GM19452 (cell line): Measurements from ENCODE around the gene VMAC.
A peak's percentile ranks its signal among the peaks of the same experiment; 100 is the strongest.

ENCODE experiments used
- ATAC-seq: cut with Tn5 transposase; IDR thresholded peaks from one replicate; pipeline ENCODE4 v1.9.1; 2021; ENCODE audit not compliant: unreplicated experiment

The VMAC gene

DNA sequence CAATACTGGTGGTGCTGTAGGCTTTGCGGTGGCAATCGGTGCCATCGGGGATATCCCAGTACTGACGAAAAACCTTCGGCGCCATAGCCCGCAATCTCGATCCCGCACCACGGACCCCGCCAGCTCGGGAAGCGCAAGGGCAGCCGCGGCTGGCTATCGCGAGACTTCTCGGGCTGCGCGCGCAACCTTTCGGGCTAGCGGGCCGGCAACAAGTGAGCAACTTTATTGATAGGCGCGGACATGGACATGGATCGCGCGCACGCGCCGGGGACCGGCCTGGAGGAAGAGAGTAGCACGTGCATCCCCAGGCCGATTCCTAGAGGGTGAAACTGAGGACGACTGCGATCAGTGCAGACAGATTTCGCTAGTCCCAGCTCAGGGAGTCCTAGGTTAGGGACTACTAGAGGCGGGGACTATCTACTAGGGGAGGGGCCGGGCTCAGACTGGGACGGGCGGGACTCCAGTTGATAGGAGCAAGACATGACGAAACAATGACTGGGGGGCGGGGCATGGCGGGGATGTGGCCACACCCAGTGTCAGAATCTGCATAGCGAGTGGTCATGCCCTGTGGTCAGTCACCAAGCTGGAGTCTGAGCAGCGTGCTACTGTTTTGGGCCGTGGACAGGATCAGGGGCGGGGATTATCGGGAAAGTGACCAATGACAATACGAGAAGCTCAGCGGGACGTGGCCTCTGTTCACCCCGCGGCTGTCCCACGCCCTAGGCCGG lies 884 bp upstream of the VMAC start, which contains the start of gene NDUFA11:
TSS of gene NDUFA11 (minus strand) at position 167 of the 728 bp plus-strand sequence. CDS start at position 85, 82 bp downstream.
- ATAC-seq: peak; percentile 32

DNA sequence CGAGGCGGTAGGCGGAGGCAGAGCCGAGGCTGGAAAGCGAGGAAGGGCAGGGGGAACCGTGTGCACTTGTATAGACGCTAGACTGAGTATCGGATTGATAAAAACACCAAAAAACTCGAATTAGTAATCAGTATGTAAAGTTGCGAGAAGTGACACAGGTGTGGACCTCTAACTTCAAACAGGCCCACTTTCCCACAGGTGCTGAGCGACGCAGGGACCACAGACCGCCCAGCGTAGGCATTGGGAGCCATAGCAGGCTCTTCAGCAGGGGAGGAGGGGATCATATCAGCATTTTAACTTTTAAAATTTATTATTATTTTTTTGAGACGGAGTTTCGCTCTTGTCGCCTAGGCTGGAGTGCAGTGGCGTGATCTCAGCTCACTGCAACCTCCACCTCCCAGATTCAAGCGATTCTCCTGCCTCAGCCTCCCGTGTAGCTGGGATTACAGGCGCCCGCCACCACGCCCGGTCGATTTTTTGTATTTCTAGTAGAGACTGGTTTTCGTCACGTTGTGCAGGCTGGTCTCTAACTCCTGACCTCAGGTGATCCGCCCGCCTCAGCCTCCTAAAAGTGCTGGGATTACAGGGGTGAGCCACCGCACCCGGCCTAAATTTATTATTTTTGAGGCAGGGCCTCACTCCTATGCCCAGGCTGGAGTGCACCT lies 574 bp downstream of the VMAC start:
- ATAC-seq: no peak

DNA sequence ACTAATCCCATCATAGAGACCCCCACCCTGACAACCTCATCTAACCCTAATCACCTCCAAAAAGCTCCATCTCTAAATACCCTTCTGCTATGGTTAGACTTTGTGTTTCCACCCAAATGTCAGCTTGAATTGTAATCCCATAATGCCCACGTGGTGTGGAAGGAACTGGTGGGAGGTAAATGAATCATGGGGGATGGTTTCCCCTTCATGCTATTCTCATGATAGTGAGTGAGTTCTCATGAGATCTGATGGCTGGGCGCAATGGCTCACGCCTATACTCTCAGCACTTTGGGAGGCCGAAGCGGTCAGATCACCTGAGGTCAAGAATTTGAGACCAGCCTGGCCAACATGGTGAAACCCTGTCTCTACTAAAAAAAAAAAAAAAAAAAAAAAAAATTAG lies 2.6 kb downstream of the VMAC start:
- ATAC-seq: no peak

DNA sequence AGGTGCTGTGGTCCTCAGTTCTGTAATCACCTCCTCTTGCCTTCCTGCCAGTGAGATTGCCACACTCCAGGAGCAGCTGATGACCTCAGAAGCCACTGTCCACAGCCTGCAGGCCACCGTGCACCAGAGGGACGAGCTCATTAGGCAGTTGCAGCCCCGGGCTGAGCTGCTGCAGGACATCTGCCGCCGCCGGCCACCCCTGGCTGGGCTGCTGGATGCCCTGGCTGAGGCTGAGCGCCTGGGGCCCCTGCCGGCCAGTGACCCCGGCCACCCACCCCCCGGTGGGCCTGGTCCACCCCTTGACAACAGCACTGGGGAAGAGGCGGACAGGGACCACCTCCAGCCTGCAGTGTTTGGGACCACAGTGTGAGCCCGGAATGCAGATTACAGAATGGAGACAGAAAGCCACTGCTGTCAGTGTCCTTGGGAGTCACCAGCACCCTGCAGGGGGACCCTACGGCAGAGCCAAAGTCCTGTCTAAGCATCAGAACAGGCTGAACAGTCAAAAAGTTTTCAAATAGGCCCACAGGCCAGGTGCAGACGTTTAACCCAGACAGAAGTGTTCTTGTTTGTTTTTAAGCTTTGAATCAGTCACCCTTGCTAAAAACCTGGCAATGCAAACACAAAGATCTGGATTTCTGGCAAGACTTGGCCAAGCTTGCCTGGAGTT lies 4.2 kb downstream of the VMAC start:
- no peak for ATAC-seq

DNA sequence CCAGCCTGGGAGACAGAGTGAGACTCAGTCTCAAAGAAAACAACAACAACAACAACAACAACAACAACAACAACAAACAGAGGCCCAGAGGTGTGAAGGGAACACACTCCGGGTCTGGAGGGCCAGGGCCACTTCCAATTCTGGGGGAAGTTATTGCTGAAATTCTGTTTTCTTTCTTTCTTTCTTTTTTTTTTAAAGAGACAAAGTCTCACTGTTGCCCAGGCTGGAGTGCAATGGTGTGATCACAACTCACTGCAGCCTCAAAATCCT lies 5.9 kb downstream of the VMAC start:
- no peak for ATAC-seq

DNA sequence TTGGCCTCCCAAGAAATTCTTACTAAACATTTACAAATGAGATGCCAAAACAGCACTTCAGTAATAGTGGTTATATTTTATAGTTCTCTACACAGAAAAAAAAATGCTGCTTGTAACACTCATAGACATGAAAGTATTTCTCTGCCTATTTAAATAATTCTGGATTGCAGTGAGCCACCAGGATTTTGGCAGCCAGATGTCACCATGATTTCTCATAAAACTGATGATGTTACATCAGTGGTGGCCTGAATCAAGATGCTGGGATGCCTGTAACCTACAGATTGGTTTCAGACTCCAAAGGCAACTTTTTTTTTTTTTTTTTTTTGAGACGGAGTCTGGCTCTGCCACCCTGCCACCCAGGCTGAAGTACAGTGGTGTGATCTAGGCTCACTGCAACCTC lies 6.7 kb downstream of the VMAC start:
- no peak for ATAC-seq

DNA sequence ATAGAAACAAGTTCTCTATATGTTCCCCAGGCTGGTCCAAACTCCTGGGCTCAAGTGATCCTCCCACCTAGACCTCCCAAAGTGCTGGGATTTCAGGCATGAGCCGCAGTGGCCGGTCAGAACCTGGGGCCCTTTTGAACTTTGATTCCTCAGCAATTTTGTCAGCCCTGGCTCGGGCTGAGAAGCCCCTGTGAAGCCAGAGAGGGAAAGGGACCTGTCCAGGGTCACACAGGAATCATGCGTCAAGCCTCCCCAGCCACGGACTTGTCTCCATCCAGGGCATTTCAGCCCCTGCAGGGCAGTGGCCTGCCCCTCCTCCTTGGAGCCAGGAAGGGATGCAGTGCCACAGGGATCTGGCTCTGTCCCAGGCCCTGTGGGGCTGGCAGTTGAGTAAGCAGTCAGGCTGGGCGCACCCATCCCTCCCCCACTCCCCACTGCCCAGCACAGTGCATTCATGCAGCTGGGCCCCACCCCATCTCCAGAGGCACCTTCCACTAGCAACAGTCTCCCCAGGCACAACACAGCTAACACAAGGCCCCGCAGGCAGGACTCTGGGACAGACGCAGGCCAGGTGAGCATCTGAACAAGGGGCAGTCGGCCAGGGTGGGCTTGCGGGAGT lies 9.2 kb downstream of the VMAC start, which contains the start of gene CAPS:
TSS of gene CAPS (plus strand) at position 516 of the 619 bp plus-strand sequence. CDS start 153 bp downstream, outside the sequence.
- no peak for ATAC-seq

DNA sequence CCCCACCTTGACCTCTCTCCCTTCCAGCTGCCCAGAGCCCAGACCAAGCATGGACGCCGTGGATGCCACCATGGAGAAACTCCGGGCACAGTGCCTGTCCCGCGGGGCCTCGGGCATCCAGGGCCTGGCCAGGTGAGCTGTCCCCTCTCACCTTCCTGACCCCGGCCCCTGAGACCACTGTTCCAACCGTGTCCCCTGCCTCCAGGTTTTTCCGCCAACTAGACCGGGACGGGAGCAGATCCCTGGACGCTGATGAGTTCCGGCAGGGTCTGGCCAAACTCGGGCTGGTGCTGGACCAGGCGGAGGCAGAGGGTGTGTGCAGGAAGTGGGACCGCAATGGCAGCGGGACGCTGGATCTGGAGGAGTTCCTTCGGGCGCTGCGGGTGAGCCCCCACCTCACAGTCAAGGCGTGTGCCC lies 9.7 kb downstream of the VMAC start:
- ATAC-seq: no peak

DNA sequence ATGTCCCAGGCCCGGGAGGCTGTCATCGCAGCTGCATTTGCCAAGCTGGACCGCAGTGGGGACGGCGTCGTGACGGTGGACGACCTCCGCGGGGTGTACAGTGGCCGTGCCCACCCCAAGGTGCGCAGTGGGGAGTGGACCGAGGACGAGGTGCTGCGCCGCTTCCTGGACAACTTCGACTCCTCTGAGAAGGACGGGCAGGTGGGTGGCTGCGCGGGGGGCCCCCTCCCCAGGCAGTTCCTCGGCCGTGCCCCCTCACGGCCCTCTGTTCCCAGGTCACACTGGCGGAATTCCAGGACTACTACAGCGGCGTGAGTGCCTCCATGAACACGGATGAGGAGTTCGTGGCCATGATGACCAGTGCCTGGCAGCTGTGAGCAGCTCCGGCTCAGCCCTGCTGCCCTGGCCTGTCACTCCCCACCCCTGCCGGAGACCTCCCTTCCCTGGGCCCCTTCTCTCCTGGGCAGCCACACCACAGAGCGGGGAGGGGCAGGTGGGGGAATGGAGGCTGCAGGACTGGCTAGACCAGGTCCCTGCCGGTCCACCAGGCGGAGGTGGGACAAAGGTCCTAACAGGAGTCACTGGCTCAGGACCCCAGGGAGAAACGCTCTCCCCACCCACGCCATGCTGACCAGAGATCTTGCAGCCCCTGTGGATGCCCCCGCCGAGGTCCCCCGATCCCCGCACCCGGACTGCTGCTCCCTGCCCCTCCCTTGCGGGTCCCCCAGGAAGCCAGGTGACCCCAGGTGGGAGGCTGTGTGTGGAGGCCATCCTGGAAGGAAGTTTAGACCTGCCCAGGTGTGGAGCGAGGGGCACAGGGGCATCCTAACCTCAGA lies 10.5 kb downstream of the VMAC start:
- ATAC-seq: no peak

DNA sequence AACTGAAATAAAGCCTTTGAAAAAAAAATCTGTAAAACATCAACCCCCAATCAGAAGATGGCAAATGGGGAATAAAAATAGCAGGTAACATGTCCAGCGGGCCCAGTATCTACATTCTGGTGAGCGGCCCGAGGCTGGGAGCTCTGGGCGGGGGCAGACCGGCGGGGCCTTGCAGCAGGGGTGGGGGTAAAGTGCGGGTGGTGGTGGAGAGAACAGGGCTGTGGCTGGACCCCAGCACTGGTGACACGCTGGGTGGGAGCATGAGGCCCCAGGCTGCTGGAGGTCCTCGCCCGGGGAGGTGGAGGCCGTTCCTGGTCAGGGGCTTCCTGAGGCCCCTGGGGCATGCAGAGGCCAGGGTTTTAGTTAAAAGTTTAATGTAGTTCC lies 11.1 kb downstream of the VMAC start:
- no peak for ATAC-seq

DNA sequence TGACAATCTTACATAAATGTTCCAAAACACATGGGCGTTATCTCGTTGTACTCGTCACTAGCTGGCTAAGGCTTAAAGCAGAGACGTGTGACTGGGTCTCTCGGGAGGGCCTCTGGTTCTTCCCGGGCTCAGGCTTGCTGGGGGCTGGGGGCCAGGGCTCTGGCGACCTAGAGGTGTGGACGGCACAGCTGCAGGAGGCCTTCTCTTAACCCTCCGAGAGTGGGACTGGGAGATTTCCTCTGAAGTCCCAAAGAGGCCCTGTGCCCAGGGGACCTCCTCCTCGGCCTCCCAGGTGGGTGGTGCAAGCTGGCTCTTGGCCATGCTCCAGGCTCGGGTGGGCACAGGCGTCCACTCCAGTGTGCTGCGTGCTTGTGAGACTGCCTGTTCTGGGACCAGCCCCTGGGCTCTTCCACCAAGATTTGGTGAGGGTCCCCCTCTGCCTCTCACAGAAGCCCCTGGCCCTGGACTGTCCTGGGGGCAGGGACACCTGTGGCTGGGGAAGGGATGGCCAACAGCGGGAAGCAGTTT lies 11.6 kb downstream of the VMAC start:
- ATAC-seq: no peak

DNA sequence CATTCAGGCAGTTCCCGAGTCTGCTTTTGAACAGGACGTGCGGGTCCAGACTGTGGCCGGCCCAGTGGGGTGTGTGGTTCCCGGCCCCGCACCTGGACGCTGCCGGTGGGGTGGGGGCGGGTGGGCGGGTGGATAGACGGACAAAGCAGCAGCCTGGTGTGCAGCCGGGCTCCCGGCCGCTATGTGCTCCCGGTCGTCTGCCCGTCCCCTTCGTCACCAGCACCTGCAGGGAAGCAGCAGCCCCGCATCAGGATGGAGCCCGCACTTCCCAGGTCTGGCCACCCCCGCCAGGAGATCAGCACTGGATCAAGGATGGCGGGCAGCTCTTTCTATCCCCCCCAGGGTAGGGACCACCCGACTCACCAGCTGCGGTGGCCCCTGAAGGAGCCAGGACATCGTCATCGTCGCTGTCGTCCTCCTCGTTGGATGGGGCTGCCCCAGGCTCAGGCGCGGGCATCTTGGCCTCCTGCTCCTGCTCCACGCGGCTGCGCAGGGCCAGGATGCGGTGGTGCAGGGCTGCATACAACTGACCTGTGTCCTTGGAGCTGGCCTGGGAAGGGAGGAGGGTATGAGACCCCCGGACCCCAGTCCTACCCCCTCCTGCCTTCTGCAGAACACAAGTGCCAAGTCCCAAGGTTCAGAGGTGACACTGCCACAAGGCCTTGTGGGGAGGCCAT lies 12.9 kb downstream of the VMAC start:
- ATAC-seq: no peak

DNA sequence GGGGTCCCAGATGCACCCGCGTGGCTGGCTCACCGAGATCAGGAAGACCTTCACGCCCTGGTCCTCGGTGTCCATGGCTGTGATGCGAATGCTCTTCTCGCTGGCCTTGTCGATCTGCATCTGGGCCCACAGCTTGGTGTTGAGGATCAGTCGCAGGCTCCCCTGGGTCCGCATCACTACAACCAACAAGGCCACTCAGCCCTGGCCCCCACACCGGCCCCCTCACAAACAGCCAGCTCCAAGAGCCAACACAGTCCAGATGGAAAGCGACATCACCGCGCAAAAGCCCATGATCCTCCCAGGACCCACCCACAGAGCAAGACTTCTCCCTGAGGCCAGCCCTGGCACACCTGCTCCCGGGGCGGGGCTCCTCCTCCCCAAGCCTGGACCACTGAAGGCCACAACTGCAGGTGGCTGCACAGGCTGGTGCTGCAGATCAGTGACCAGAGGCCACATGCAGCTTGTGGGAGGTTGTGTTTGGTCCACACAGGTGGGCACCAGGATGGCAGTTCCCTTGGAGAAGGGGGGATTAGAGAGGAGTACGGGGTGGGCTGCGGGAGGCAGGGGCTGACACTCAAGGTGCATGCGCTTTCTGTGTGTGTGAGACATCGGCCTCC lies 13.9 kb downstream of the VMAC start:
- no peak for ATAC-seq

DNA sequence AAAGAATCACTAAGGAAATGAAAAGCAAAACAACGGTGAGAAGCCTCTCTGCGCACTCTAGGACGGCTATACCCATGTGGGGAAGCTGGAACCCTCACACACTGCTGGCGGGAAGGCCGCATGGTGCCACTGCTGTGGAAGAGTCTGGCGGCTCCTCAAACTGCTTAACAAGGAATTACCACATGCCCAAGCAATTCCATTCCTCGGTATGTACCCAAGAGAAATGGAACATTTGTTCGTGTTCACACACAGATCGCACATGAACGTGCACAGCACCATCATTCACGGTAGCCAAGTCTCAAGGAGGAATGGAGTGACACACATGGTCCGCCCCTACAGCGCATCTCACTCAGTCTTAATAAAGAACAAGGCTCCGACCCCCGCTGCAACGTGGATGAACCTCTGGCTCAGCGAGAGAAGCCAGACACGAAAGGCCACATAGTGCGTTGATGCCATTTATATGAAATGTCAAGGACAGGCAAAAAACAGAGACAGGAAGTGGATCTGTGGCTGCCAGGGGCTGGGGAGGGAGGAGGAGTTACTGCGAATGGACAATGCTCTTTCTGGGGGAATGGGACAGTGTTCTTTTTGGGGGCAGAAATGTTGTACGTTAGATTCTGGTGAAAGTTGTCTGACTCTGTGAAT lies 17.0 kb downstream of the VMAC start:
- ATAC-seq: no peak

DNA sequence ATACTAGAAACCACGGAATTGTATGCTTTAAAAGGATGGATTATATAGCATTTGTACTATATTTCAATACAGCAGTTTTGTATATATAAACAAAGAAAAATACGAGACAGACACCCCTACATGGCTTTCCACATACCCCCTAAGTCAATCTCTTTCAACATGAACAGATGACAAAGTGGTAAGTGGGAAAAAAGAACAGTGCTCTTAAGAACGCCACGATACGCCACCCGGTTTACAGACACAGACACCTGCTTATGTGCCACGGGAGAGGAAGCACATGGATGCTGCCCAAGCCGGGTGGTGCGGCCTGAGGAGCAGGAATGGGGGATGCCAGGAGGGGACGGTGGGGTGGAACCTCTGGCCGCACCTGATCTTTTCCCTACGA lies 17.5 kb downstream of the VMAC start:
- no peak for ATAC-seq

DNA sequence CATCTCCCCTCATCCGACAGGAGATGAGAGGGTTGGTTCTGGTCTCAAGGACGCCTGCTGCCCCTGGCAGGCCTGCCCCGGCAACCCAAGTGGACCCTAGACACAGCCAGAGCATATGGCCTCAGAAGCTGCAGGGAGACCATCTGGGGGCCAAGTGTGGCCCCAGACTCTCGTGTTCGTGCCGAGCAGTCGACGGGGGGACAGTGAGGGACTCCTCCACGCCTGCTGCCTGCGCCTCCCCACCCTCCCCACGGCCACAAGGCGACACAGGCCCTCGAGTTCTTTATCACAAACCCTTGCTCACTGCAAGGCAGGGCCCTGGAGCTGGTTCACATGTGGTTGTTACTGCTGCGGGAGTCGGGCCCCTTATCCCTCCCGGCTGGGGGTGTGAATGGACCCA lies 18.7 kb downstream of the VMAC start:
- no peak for ATAC-seq

DNA sequence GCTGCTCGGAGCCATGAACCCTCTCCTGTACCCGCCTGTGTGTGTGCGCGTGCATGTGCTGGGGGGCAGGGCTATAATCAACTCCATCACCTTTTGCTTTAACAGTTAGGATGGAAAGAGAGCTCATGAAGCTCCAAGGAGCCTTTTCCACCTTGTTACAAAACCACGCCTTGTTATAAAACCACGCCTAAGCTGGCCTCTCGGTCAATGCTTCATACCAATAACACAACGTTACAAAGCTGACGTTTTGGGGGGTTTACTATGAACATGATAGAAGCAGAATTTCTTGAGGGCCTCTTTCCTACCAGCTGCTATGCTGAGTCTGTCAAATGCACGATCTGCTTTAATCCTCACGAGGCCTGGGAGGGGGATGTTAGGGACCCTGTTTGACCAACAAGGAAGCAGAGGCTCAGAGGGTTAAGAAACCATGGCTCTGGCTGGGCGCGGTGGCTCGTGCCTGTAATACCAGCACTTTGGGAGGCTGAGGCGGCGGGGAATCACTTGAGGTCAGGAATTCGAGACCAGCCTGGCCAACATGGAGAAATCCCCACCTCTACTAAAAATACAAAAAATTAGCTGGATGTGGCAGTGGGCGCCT lies 21.3 kb downstream of the VMAC start:
- ATAC-seq: no peak

DNA sequence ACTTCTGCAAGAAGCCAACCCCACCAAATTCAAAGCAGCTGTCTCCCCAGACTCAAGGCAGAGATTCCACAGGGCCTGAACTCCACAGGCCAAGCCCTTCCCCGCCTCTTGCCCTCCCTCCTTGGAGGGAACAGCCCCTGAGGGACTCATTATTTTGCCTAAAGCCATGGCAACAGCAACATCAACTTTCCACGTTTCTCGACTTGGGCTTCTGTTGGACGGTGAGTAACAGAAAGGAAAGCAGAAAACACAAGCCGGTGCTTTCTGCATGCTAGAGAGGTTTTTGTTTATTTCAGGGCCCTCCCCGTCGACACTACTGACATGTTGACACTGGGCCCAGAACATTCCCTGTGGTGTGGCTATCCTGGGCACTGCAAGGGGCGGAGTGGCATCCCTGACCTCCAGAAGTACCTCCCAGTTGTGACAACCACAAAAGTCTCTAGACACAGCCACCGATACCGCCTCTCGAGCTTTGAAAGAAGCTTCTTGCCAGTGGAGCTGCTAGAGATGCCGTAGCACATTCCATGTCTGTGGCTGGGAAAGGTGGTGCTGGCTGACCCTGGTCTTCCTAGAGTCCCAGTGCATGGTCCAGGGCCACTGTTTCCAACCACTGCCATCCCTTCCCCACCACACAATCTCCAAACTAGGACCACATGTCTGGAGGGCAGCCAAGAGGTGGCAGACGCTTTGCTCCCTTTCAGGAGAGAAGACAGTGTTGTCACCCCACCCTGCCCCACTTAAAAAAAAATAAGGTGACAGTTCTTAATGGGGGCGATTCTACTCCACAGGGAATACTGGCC lies 22.2 kb downstream of the VMAC start:
- no peak for ATAC-seq
